Neural cell (in vitro differentiated cells): ENCODE results near the gene OPN1SW.

Experiments used
- CTCF ChIP-seq: fragments of 450-650 bp; IDR thresholded peaks from 2 replicates; pipeline ENCODE4 v1.5.1; 2014; ENCODE audit warnings: antibody characterized with exemption, mild to moderate bottlenecking, moderate library complexity; ENCODE audit not compliant: poor library complexity, severe bottlenecking
- EZH2 ChIP-seq: fragments of 200-600, 300-800 bp; shearing (Covaris generic), sonication (generic); IDR thresholded peaks from 2 replicates; pipeline ENCODE4 v1.6.1; 2014; ENCODE audit warnings: antibody characterized with exemption, low read length, borderline replicate concordance, mild to moderate bottlenecking; ENCODE audit not compliant: insufficient read depth, poor library complexity, severe bottlenecking
- MXI1 ChIP-seq: fragments of 450-650 bp; conservative IDR thresholded peaks from 2 replicates; pipeline ENCODE4 v1.6.1; 2014; ENCODE audit warnings: antibody characterized with exemption, mild to moderate bottlenecking; ENCODE audit not compliant: poor library complexity, severe bottlenecking
- POLR2AphosphoS5 ChIP-seq: IDR thresholded peaks from 2 replicates; pipeline ENCODE4 v1.6.1; 2012
- RAD21 ChIP-seq: fragments of 450-650 bp; conservative IDR thresholded peaks from 2 replicates; pipeline ENCODE4 v1.6.1; 2014; ENCODE audit warnings: antibody characterized with exemption, mild to moderate bottlenecking, moderate library complexity
- REST ChIP-seq: IDR thresholded peaks from 2 replicates; pipeline ENCODE4 v1.6.1; 2012; ENCODE audit warnings: borderline replicate concordance

GRCh38 chr7:128747327-128748079 is 28.1 kb downstream of the OPN1SW start:
- TF ChIP-seq CTCF (no peak), POLR2AphosphoS5 (no peak), EZH2 (no peak), MXI1 (no peak), RAD21 (no peak), REST (no peak)
